T-helper 2 cell treated with Interferon-gamma antibody and Interleukin-4, amounts not matched to agents 100 ng/mL and 5 ng/mL, for 36 hours (primary cell): Measurements from ENCODE around the gene ANAPC15. TPM values are rescaled to one million over a fixed set of nuclear protein-coding genes. Genes with fewer than 3 reads are reported as not detected.

Experiments used
- intact Hi-C: fragments of 100-400 bp; cut with micrococcal nuclease; formaldehyde crosslinking; loops from one replicate; pipeline ENCODE4 v1.15.1; 2023
- total RNA-seq: library from RNA; stranded (reverse); gene quantifications from 2 replicates; pipeline ENCODE4 v1.2.3, GENCODE V29; 2022

Gene ANAPC15
- total RNA-seq, 1 donor from 2014 or later = 77.9 TPM

GRCh38 chr11:72127923-72128322 lies 15.4 kb upstream of the ANAPC15 start:
- intact Hi-C loops = no loop called here

GRCh38 chr11:72125956-72126355 lies 13.5 kb upstream of the ANAPC15 start:
- intact Hi-C loops = no loop called here

DNA sequence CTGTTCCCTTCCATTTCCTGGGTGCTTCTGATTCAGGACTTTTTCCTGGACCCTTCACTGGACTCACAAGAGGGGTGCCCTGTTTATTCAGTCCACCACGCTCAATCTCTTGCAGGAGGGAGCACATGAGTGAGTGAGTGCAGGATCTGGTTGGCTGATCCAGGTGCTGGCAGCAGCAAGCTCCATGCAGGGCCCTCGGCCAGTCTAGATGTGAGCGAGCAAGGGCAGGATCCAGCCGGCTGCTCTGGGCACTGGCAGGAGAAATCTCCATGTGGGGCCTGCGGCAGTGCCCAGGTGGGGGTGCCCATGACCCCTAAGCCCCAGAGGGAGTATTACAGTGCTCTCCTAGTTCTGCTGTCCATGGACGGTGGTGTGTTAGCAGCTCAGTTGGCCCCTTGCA lies 11.6 kb upstream of the ANAPC15 start:
- intact Hi-C loops = no loop called here

- intact Hi-C loops = no loop called here
Measured at GRCh38 chr11:72123117-72123653, 10.7 kb upstream of the ANAPC15 start.

- intact Hi-C loops = no loop called here
Measured at GRCh38 chr11:72122607-72123006, 10.1 kb upstream of the ANAPC15 start.

DNA sequence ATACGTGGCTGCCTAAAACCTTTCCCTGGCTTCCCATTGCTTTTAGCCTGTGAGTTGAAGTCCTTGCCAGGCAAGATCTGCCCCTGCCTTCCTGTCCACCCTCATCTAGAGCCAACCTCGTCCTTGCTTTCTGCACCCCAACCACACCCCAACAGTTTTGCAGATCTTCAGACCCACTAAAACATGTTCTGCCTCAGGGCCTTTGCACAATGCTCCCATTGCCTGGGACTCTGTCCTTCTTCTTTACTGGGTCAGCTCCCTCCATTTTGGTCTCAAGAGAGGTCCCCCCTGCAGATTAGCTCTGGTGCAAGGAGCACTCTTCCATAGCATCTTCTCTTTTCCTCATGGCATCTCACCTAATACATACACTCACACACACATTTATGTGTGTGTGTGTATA lies 8.4 kb upstream of the ANAPC15 start:
- intact Hi-C loops = no loop called here

- intact Hi-C loops = no loop called here
Measured at GRCh38 chr11:72119198-72119597, 6.7 kb upstream of the ANAPC15 start.

DNA sequence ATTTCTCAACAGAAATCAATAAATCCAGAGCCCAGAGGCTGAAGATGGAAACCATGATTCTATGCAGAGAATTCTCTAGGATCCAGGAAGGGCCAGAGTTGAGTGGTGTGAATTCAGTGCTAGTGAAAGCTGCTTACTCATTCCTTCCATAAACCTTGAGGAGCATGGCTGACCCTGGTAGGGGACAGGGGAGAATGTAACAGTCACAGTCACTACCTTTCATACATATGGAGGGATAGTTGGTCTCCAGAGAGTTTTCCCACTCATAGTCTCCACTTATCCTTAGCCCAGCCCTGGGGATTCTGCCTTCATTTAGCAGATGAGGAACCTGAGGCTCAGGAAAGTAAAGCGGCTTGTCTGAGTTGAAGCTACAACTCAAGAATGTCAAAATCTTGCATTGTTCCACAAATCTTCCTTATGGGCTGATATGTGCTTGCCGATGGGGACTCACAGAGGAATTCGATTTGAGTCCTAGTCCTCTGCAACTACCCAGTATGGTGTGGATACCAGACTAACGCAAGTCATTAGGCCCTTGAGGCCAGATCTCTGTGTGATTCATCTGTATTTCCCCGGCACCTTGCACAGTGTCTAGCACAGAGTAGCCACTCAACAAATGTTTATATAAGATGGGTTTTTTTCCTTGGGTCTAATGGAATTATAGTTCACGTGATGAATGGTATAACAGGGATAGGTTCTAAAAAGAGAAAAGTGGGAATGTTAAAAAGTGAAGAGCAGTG lies 3.7 kb upstream of the ANAPC15 start:
- intact Hi-C loops = no loop called here

- intact Hi-C loops = no loop called here
Measured at GRCh38 chr11:72114570-72114969, 2.1 kb upstream of the ANAPC15 start.

DNA sequence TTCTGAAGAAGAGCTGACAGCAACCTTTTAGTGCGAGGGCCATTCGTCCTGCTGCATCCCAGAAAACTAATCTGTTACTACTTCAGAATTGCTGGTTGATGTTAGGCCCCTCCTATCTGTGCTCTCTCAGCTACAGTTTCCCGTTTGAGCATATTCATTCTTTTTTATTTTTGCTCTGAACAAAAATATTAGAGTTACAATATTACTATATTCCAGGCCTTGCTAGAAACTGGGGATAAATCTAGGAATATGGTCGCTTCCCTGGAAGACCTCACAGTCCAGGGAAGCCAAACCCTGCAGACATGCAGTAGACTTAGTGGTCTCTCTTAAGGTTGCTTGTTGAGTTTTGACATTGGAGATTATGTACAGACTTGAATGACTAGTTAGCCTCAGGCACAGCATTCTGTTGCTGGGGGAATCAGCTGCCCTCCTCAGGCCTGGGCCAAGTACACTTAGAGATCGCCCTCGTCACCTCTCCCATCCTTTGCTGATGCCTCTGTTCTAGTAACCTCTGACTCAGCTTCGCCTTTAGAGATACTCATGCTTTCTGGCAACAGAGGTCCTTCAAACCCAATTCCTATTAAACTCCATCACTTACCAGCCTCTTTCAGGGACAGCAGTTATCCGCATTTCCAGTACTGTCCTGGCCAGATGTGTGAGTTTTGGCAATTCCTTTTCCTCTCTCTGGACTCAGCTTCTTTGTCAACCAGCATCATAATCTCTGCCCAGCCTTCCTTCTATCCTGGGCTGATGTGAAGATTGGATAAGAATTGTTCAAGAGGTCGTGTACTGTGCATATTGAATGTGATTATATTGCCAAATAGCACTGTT lies 698 bp upstream of the ANAPC15 start:
- intact Hi-C loops = loop anchor here (1.0 to 2.0 kb wide), 7 partner anchors 10 to 321 kb away; partner anchors contain the start of genes CLPB, LAMTOR1, LRRC51 and NUMA1

GRCh38 chr11:72111300-72112142 lies 974 bp downstream of the ANAPC15 start:
- intact Hi-C loops = loop anchor here (1.0 to 2.0 kb wide), 7 partner anchors 8 to 323 kb away; partner anchors contain the start of genes CLPB, LAMTOR1, LRRC51 and NUMA1

DNA sequence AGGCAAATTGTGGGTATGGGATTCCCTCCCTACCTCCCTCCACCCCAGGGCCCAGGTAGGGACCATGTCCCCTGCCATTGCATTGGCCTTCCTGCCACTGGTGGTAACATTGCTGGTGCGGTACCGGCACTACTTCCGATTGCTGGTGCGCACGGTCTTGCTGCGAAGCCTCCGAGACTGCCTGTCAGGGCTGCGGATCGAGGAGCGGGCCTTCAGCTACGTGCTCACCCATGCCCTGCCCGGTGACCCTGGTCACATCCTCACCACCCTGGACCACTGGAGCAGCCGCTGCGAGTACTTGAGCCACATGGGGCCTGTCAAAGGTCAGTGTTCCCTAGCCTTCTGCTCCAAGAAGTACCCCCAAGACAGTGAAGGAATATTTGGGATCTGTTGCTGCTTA lies 6.6 kb downstream of the ANAPC15 start, which contains the start of gene TOMT:
Gene TOMT (plus strand): TSS at position 37 of the 400 bp plus-strand sequence. CDS start 28 bp downstream, at position 65.
- intact Hi-C loops = loop anchor here (10.0 kb wide), 1 partner anchor 1679 kb away; the partner anchor contains the start of gene MRPL48

DNA sequence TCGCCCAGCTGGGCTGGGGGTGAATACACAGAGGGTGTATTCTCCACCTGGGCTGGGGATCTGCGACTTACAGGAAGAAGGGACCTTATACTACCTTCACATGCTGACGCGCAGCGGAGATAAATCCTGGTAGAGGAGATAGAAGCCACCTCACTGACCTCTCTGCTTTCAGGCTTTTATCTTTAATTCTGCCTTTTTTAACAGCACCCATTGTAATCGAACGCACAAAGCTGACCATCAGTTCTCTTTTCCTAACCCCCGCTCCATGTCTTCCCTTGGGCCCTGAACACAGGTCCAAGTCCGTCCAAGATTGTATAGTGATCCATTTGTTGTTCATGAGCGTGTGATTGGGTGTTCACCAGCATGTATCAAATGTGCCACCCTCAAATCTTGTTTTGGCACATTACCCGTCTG lies 8.7 kb downstream of the ANAPC15 start:
- intact Hi-C loops = loop anchor here (1.0 to 10.0 kb wide), 7 partner anchors 9 to 1681 kb away; partner anchors contain the start of genes ANAPC15, CLPB, LRRC51 and MRPL48

- intact Hi-C loops = loop anchor here (1.0 to 10.0 kb wide), 7 partner anchors 9 to 1682 kb away; partner anchors contain the start of genes ANAPC15, CLPB, LRRC51 and MRPL48
Measured at GRCh38 chr11:72102946-72103753, 9.3 kb downstream of the ANAPC15 start, which contains the start of gene LAMTOR1. Gene LAMTOR1, minus strand, starts transcription at chr11:72103297. Its CDS starts 73 bp downstream, at chr11:72103224.

- intact Hi-C loops = loop anchor here (2.0 to 10.0 kb wide), 4 partner anchors 40 to 1682 kb away; partner anchors contain the start of genes CLPB and MRPL48
Measured at GRCh38 chr11:72102631-72102945, 9.9 kb downstream of the ANAPC15 start.

GRCh38 chr11:72102162-72102561 lies 10.3 kb downstream of the ANAPC15 start:
- intact Hi-C loops = loop anchor here (2.0 to 10.0 kb wide), 4 partner anchors 40 to 1683 kb away; partner anchors contain the start of genes CLPB and MRPL48

GRCh38 chr11:72100462-72100861 lies 12.0 kb downstream of the ANAPC15 start:
- intact Hi-C loops = loop anchor here (5.0 to 10.0 kb wide), 2 partner anchors 42 to 1684 kb away; partner anchors contain the start of gene MRPL48

- intact Hi-C loops = loop anchor here (5.0 to 10.0 kb wide), 2 partner anchors 42 to 1685 kb away; partner anchors contain the start of gene MRPL48
Measured at GRCh38 chr11:72100009-72100408, 12.5 kb downstream of the ANAPC15 start.

DNA sequence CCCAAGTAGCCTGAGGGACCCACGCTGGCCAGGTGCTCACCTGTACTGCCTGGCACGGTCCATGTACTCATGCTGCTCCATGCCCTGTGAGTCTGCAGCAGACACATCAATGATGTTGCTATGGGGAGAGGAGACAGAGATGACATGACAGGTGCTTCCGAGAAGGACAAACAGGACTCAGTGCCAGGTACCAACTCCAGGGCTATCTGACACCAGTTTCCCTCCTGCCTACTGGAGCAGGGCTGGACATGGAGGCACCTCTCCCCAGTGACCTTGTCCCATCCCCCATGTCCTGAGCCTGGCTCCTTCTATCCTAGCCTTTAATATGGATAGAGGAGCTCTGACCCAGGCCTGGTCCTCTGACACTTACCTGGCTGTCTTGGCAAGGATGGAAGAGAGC lies 13.8 kb downstream of the ANAPC15 start:
- intact Hi-C loops = no loop called here
